ENCODE data around the gene PIAS4. TPM values are rescaled to one million over a fixed set of nuclear protein-coding genes. Genes with fewer than 3 reads are reported as not detected.

The PIAS4 gene
- total and polyA plus RNA-seq, 10 of the 15 experiments (the other 5 are each of a cell fraction or from before 2014, with no cell fraction given): 0.13 to 25.1 (median 11.3) TPM

GRCh38 chr19:4007021-4007835, at the start of gene PIAS4 (continued):
- TF ChIP-seq ZNF592 (IDR thresholded peaks at IDR 0.05): no peak
- no peak for TF ChIP-seq CHD4 (IDR thresholded peaks at IDR 0.05)
- TF ChIP-seq PAX5 (IDR thresholded peaks at IDR 0.05; ENCODE audit: borderline replicate concordance, low read depth, low read length): 0 out of 2 replicates have a peak, but pooled peaks have one; percentile 6
- peak; percentile 45; the same call in 1 of the 2 replicates for TF ChIP-seq CREM (IDR thresholded peaks at IDR 0.05; ENCODE audit: low read depth)
- TF ChIP-seq HCFC1 (IDR thresholded peaks at IDR 0.05; ENCODE audit: low read length): peak; percentile 45; the same call in 1 of the 2 replicates
- TF ChIP-seq IKZF1 (conservative IDR thresholded peaks at IDR 0.05): peak; percentile 92
- 0 out of 2 replicates have a peak, but pooled peaks have one; percentile 12 for TF ChIP-seq MTA2 (IDR thresholded peaks at IDR 0.05; ENCODE audit: low read depth)
- TF ChIP-seq NRF1 (conservative IDR thresholded peaks at IDR 0.05; ENCODE audit: low read depth, low read length): peak; percentile 86
- TF ChIP-seq ATF2 (IDR thresholded peaks at IDR 0.05; ENCODE audit: low read length): no peak
- TF ChIP-seq E4F1 (IDR thresholded peaks at IDR 0.05; ENCODE audit: borderline replicate concordance, partially characterized antibody): peak; percentile 47
- peak; percentile 51; the same call in 1 of the 2 replicates for TF ChIP-seq CREB1 (IDR thresholded peaks at IDR 0.05; ENCODE audit: low read depth)
- TF ChIP-seq, protein P1, sequence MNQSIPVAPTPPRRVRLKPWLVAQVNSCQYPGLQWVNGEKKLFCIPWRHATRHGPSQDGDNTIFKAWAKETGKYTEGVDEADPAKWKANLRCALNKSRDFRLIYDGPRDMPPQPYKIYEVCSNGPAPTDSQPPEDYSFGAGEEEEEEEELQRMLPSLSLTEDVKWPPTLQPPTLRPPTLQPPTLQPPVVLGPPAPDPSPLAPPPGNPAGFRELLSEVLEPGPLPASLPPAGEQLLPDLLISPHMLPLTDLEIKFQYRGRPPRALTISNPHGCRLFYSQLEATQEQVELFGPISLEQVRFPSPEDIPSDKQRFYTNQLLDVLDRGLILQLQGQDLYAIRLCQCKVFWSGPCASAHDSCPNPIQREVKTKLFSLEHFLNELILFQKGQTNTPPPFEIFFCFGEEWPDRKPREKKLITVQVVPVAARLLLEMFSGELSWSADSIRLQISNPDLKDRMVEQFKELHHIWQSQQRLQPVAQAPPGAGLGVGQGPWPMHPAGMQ (IDR thresholded peaks at IDR 0.05; ENCODE audit: borderline replicate concordance): no peak
- 0 out of 4 replicates have a peak, but pooled peaks of 1 of the 2 experiments have one; percentile 3 for TF ChIP-seq EP300 (IDR thresholded peaks at IDR 0.05; ENCODE audit: borderline replicate concordance in 1 of 2, control insufficient read depth in 1 of 2, low read depth in 2 of 2, low read length in 2 of 2)
- no peak for TF ChIP-seq ASH2L (IDR thresholded peaks at IDR 0.05; ENCODE audit: borderline replicate concordance, low read depth)
- TF ChIP-seq DPF2 (IDR thresholded peaks at IDR 0.05): peak; percentile 67; the same call in 1 of the 2 replicates
- peak; percentile 87; the same call in 1 of the 2 replicates for TF ChIP-seq NFYB (IDR thresholded peaks at IDR 0.05; ENCODE audit: insufficient read depth, low read depth, low read length)
- TF ChIP-seq TCF3 (IDR thresholded peaks at IDR 0.05; ENCODE audit: borderline replicate concordance, insufficient read depth, low read depth, low read length): peak; percentile 80; the same call in 1 of the 2 replicates
